Inferior parietal cortex (tissue), 1 donor: ENCODE measurements around the gene GNAL.

Experiments used
- DNase-seq: peaks from one replicate; pipeline ENCODE4 v3.0.0-alpha.2; 2016; ENCODE audit errors: extremely low spot score

Gene GNAL

DNA sequence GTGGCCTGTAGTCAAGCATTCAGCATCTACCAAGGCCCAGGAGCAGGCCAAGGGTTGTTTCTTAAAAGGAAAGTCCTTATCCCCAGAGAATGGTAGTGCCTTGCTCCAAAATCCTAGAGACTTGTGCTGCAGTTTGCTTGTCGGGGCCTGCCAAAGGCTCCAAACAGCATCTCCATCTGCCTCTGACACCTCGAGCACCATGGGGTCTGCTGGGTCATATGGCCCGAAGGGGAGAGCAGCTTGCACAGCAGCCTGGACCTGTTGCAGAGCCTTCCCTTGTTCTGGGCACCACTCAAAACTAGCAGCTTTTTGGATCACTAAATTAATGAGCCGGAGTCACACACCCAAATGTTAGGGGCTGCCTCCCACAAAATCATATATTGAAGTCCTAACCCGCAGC is 35.7 kb downstream of the GNAL start:
- DNase-seq = no peak

DNA sequence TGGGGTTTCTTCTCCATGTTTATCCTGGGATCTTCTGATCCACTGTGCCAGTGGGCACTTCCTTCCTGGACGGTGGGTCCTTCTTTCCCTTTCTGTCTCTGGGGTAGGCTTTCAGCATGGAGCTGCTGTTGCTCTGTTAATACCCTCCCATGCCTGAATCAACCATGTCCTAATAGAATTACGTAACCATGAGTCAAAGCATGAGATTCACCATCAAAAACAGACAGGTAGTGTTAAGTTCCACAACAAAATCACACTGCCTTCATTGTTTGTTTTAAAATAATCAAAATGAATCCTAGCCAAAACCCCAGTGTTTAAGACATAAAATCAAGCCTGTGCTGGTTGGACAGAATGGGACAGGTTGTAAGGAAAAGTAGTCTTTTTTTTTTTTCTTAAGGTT is 37.5 kb downstream of the GNAL start:
- DNase-seq = no peak

DNA sequence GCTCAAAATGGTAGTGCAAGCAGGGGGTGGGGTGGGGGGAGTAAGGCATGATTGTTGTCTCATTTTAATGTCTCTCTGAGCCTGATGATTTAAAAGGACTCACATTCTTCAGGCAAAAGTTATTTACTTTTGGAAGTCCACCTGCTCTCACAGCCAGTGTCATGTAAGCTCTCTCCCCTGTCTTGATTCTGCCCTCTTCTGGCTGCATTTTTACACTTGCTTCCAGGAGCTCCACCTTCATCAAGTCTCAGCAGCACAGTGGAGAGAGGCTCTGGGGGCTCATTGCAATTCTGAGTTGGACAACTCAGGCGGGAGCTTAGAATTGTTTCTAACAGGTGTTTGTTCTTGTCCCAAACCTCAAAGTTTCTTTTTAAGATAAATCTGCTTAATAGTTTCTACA is 39.2 kb downstream of the GNAL start:
- no peak for DNase-seq

DNA sequence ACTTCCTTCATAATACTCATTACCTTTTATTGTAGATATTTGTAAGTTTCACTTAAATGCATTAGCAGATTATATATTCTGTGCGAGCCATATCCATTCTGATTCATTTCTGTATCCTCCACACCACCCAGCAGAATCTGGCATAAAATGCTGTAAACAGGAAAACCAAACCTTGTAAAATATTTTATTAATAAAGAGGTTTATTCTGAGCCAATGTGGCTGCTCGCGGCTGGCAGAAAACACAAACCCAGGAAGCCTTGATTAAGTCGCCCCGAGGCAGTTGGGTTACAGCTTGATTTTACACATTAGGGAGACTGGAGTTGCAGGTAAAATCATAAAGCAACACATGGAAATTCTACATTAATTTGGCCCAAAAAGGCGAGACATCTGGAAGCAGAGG is 40.5 kb downstream of the GNAL start:
- DNase-seq = no peak

DNA sequence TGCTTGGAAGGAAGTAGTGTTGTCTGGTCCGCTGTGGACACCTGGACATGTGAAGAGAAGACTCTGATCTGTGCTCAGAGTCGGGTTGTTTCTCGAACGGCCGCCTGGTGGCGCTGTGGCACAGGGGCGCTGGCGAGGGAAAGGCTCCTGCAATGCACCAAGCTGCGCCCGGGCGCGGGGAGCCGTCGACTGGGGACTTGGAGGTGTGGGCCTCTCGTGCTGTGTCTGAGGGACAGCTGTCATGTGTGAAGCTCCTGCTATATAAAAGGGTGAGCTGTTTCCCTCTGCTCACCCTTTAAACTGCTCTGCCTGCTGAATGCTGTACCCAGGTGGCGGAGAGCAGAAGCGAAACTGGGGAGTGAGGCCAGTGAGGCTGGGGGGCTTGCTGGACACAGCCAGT is 44.0 kb downstream of the GNAL start:
- peak; percentile 79 for DNase-seq

DNA sequence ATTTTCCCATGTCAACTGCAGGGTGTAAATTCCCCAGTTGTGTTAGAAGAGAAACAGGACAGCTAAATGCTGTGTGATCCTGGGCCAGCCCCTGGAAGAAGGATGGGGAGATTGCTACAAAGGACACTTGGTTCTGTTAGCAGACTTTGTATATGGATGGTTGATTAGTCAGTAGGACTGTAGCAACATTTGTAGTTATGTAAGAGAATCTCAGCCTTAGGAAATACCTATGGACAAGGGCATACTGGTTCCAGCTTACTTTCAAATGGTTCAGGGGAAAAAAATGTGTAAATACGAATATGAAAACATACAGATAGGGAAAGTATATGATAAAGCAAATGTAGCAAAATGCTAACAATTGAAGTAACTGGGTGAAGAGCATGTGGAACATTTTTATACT is 47.6 kb downstream of the GNAL start:
- DNase-seq = peak; percentile 18

DNA sequence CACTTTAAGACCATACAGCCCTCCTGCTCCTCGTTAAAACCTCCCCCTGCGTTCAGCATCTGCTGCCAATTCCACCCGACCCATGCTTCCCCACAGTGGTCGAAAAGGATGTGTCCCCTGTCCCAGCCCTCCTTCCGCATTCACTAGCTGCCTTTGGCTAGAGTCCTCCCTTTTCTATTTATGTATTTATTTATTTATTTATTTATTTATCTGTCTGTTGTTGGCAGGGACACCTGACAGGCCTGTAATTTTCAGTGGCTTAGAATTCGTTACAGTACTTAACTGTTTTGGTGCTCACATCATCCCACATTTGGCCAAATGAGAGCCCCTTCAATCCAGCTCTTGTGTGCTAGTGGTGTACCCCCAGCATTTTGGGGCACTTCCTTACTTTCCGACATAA is 50.8 kb downstream of the GNAL start:
- no peak for DNase-seq

DNA sequence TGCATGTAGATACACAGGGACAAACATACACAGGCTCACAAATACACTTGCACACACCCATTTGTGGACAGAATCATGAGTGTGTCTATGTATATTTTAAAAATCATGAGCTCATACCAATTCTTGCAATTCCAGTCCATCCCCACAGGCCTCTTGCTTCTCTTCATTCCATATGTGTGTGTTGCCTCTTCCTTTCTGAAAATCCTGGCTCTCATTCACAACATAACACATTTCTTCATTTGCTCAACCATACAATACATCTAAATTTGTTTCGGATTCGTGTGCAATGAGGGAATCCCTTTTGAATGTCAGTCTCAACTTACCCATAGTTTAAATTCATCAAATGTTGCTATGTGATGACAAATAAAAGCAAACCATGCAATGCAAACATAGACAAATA is 51.4 kb downstream of the GNAL start:
- no peak for DNase-seq

DNA sequence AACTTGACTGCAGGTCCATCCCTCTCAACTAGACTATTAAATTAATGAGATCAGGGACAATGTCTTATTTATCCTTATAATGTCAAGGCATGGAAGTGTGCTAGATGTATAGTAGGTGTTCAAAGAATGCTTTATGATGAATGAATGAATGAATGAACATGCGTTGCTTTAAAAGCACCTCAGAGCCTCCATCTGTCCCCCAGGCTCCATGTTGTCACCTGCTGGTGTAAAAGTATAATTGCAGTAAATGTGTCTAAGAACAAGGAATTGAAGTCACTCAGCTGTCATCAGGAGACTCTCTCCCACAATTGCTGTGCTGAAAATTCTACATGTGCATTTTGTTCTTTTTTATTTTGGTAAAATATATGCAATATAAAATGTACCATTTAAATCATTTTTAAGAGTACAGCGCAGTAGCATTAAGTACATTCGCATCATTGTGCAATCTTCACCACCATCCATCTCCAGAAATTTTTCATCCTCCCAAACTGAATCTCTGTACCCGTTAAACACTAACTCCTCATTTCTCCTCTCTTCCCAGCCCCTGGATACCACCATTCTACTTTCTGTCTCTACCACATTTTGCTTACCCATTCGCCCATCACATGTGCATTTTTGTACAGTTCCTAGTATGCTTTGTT is 52.6 kb downstream of the GNAL start:
- no peak for DNase-seq

DNA sequence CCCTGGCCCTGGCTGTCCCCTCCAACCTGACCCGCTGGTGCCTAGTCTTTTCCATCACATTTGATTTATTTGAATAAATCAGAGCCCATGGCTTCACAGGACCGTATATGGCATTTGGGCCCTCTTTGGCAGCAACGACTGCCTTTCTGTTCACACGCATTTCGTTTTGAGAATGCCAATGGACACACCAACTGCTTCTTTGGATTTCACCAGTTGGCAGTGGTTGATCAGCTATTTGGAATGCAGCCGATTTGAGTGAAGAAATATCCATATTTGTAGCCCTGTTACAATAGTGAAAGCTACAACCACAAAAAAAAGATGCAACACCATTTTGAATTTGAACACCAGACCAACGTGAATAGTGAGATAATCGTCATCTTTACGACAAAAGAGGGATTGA is 56.5 kb downstream of the GNAL start:
- no peak for DNase-seq

DNA sequence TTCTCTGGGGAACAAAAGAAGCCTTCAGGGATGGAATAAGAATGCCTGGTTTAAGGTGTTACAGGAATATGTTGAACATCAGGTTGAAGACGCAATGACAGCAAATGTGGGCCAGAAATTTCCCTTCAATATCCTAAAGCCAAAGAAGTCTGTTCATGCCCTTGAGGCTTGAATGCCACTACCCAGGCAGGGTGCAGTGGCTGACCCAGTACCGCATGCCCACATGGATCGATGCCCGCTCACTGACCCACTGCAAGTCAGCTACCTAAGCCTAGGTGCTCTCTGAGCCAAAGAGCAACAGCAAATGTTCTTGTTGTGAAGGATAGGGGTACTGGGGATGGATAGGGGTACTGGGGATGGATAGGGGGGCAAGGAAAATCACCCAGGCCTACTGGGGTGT is 58.2 kb downstream of the GNAL start:
- no peak for DNase-seq

DNA sequence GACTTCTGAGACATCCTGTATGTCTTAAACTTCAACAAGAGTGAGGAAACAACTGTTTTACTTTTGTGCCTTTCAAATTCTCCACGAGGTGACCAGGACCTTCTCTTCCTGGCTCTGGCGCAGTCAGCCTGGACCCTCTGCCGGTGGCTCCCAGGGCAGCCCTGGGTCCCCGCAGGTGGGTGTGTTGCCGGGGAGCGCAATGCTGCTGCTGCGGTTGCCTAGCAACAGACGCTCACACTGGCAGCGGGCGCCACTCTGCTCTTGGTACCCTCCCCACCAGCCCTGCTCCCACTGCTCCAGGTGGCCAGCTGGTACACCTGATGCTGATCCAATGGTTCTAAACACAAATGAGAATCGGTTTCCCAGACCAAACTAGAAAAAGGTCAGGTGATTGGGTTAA is 58.7 kb downstream of the GNAL start:
- DNase-seq = no peak

DNA sequence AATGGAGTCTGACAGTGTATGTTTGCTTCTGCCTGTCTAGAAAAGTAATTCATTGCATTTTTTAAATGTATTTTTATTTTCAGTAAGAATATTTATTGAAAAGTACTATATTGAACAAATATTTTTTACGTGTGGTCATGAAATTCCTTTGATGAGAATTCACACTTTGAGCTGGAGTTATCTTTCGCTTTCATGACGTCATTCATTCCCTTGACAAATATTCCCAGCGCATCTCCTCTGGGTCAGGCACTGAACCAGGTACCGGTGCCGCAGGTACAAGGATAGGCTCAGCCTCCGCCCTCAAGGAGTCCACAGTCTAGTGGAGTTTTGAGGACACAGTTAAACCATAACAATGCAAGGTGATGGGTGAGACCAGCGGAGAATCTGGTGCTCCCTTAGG is 60.2 kb downstream of the GNAL start:
- no peak for DNase-seq

DNA sequence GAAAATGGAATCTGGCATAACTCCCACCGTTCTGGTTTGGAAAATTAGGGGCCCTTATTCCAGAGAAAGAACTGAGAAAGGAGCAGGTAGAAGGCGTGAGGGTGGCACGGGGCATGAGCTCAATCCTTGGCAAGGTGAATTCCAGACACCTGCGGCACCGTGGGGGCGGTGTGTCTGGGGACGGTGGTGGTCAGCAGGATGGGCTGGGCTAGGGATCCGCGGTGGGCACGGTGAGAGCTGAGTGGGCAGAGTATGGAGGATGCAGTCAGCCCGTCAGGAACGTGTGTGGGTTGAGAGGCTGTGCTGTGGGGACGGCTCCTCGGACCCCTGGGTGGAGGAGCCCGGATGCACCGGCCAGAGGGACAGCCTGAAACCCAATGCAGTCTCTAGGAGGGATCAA is 61.1 kb downstream of the GNAL start:
- DNase-seq = no peak

DNA sequence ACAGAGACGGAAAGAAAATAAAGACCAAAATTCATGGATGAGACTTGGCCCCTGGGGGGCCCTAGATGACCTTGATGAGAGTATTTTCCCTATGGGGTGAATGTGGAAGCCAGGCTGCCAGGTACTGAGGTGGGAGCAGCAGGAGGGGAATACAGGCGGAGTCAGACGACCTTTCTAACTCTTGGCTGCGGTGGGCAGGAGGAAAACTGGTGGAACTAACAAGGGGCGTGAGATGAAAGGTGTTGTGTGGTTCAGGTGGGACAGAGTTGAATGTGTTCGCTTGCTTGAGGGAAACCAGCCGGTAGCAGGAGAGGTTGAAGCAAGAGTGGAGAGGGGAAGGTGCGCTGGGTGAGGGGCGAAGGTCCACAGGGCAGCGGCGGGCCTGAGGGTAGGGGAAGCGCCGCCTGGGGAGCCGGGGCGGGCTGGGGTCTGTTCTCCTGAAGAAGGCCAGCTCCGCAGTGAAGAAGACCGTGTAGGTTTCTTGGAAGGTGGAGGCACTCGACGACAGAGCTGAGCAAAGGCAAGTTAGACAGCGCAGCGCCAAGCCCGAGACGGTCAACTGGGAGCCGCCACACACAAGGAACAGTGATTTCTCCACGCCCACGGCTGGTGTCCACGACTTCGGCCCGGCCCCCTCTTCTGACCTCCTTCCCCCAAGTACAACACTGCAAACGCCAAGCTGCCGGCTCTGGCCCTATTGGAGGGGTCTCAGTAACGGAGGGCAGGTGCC is 61.7 kb downstream of the GNAL start:
- no peak for DNase-seq

DNA sequence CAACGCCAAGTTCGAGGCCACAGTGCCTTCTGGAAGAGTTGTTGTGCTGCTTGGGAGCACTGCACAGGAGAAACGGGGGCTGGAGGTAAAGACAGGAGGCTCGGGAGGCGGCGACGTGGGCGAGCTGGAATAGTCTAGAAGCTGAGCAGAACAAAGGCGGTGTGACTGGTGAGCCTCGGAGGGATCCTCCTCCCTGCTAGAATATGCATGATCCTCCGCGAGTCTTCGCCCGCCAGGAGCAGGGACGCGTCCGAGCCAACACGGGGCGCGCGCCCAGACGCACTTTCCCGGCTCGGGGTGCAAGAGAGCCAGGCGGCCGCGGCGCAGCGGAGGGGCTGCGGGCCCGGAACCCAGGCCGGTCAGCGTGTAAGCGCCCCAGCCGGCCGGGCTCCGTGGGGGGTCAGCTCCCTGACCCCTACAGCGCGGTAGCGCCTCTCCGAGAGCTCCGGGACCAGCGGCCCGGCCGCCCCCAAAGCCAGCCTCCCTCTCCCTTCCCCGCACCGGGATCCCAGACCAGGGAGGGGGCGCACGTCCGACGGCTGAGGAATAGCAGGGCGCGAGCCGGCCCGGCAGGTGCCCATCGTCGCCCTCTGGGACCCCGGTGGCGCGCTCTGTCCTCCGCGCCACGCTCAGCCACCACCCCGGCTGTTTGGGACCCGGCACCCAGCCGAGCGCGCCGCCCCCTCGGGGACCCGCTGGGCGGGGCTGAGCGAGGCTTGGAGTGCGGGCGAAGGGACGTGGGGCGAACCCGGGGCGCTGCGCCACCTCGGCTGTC is 62.5 kb downstream of the GNAL start:
- no peak for DNase-seq

DNA sequence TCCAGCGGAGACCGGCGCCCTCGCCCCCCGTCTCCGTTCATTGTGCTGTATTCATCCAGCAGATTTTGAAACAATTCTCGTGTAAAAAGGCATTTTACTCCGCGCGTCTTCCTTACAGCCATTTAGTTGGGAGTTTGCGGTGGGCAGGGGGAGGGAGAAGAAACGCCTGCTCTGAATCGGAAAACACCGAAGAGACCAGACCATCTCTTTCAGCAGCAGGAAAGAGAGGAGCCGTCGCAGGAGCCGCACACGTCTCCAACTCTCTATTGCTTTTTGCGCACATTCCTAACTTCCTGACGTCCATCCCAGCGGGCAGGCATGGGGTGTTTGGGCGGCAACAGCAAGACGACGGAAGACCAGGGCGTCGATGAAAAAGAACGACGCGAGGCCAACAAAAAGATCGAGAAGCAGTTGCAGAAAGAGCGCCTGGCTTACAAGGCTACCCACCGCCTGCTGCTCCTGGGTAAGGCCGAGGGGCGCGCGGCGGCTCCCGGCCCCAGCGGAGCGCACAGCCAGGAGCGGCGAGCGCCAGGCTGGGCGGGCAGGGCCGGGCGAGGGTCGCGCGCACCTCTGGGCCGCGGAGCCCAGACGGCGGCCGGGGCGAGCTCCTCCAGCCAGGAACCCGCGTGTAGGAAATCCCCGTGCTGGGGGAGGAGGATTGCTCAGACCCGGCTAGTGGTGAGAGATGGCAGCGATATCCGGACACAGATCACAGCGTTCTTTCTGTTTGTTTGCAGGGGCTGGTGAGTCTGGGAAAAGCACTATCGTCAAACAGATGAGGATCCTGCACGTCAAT is 63.2 kb downstream of the GNAL start:
- no peak for DNase-seq

DNA sequence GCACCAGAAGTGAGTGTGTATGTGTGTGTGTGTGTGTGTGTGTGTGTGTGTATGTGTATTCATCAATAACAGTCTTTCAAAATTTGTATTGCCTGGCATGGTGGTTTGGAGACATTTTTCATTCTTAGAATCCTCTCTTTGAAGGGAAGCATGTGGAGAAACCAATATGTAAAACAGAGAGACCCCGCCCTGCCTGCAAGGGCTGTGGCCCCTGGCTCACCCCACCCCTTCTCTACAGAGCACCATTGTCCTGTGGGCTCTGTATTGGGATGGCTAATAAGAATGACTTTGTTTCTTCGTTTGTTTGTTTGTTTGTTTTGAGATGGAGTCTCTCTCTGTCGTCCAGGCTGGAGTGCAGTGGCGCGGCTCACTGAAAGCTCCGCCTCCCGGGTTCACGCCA is 65.9 kb downstream of the GNAL start:
- DNase-seq = no peak

DNA sequence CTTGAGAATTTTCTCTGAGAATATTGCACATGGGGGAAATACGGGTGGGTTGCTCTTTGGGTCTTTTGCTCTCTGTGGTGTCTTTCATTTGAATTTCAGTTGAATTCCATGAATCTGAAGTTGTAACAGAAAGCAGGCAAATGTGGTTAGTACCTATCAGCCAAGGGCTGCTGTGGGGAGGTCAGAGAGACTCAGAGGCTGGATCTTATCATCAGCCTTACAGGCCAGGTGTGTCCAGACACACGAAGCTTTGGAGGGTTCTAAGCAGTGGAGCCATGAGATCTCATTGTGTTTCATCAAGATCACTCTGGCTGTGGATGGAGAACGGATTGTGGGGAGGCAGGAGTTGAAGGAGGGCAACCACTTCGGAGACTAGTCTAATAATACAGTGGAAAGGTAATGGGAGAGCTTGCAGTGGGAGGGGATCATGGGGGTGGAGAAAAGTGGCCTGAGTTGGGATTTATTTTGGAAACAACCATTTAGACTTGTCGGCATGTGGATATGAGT is 68.1 kb downstream of the GNAL start:
- no peak for DNase-seq

DNA sequence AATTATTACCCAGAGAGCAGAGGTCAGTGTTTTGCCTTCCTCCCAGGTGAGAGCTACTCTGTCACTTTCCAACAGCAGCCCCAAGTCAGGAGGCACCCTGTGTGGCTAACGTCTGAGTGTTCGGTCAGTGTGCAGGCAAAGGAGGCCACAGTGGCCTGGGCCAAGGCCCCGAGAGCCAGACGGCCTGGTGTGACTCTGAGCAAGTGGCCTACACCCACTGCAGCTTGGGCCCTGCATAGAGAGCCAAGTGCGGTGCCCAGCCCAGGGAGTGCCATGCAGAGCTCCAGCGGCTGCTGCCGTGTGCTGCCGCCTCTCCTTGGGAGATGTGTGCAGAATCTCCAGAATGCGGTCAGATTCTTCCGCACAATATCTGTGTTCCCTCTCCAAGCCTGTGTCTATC is 70.4 kb downstream of the GNAL start:
- no peak for DNase-seq

DNA sequence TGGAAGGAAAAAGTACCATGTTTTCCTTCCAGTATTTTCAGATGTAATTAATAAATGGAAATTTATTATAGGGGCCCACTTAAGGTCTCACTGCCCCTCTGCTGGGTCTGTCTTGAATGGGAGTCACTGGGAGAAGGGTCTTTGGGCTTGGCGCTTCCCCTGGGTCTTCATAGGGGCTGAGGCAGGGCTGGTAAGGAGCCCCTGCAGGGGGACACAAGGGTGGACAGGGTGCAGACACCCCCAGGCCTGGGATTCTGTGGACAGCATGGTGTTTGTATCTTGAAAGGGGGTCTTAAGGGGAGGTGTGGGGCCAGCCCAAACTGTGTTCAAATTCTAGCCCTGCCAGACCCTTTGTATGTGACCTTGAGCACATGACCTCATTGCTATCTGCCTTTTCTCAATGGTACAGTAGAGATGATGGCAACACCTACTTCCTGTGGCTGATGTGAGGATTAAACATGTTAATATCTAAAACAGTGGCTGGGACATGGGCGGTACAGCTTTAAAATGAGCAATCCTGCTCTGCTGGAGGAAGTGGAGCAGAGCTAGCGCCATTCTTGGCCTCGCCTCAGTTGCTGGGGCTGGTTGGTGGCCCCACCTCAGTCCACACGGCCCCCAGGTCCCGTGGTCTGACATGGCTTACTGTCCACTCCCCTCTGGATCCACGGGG is 71.6 kb downstream of the GNAL start:
- DNase-seq = no peak

DNA sequence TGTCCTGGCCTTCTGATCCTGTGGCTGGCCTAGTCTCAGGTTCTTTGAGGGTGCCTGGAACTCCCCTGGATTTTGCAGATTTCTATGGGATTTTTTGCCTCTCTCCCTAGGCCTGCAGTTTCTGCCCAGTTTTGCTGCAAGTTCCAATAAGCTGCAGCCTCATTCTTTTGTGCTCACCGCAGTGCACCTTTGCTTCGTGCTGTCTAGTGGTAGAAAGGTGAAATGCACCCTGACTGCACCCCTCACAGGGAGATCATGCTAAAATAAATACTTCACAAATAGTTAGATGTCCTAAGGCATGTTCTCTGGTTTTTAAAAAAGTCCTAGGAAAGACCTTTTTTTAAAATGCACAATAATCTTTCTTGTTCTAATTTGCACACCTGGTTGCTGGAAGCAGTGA is 72.5 kb downstream of the GNAL start:
- no peak for DNase-seq
